Natural killer cell (primary cell): Measurements from ENCODE around the gene CUL7. TPM values are rescaled to one million over a fixed set of nuclear protein-coding genes. Genes with fewer than 3 reads are reported as not detected.

Experiments
- ATAC-seq, 3 donors: fragments of 150-1000 bp in 2 of 3; fragments of 200-7000 bp in 1 of 3; cut with Tn5 transposase; 1 replicate in 1 of 3; 2 replicates in 2 of 3; pipeline ENCODE4 v1.10.0; 2021; ENCODE audit warnings: mild to moderate bottlenecking in 2 of 3, moderate library complexity in 2 of 3
- DNase-seq, 2 donors: peaks; one replicate each; pipeline versions ENCODE4 v3.0.0 to v3.0.0-alpha.2; 2013 to 2021; ENCODE audit warnings: mixed read lengths in 1 of 2
- H3K27ac ChIP-seq: one replicate; pipeline ENCODE4 v1.5.1; 2013; ENCODE audit warnings: mild to moderate bottlenecking, low read length
- H3K27me3 ChIP-seq: one replicate; pipeline ENCODE4 v1.6.1; 2013; ENCODE audit warnings: low read length; ENCODE audit not compliant: control insufficient read depth, insufficient read depth
- H3K36me3 ChIP-seq: one replicate; pipeline ENCODE4 v1.6.1; 2013; ENCODE audit warnings: low read length; ENCODE audit not compliant: control insufficient read depth, insufficient read depth
- H3K4me1 ChIP-seq: one replicate; pipeline ENCODE4 v1.6.1; 2013; ENCODE audit warnings: low read length; ENCODE audit not compliant: control insufficient read depth, insufficient read depth
- H3K4me3 ChIP-seq: one replicate; pipeline ENCODE4 v1.5.1; 2013; ENCODE audit warnings: low read length
- H3K9me3 ChIP-seq: one replicate; pipeline ENCODE4 v1.6.1; 2013; ENCODE audit warnings: low read length; ENCODE audit not compliant: control insufficient read depth, insufficient read depth
- H3K27ac Mint-ChIP-seq, 2 donors: one replicate each; pipeline ENCODE4 v1.8.0; 2022; ENCODE audit warnings: mild to moderate bottlenecking in 2 of 2, mixed read lengths in 2 of 2, moderate library complexity in 1 of 2
- H3K27me3 Mint-ChIP-seq, 2 donors: one replicate each; pipeline ENCODE4 v1.8.0; 2022; ENCODE audit warnings: low read depth in 2 of 2, mixed read lengths in 2 of 2
- H3K36me3 Mint-ChIP-seq: one replicate; pipeline ENCODE4 v1.8.0; 2022; ENCODE audit warnings: mixed read lengths
- H3K4me1 Mint-ChIP-seq, 2 donors: one replicate each; pipeline ENCODE4 v1.8.0; 2022; ENCODE audit warnings: mixed read lengths in 2 of 2
- H3K4me3 Mint-ChIP-seq: one replicate; pipeline ENCODE4 v1.8.0; 2022; ENCODE audit warnings: mild to moderate bottlenecking, moderate library complexity, mixed read lengths
- H3K9me3 Mint-ChIP-seq, 2 donors: one replicate each; pipeline ENCODE4 v1.8.0; 2022; ENCODE audit warnings: mixed read lengths in 2 of 2
- CTCF ChIP-seq: fragments of 200-600 bp; IDR thresholded peaks from one replicate; pipeline ENCODE4 v1.8.0; 2022; ENCODE audit warnings: antibody characterized with exemption
- WGBS: methylation state at CpG from one replicate; pipeline ENCODE4 v1.1.7; 2013; ENCODE audit warnings: missing lambda C conversion rate; ENCODE audit not compliant: insufficient coverage; 5-methylcytosine and 5-hydroxymethylcytosine counted together
- intact Hi-C: fragments of 100-400 bp; cut with micrococcal nuclease; formaldehyde crosslinking; loops from one replicate; pipeline ENCODE4 v1.14.2; 2022
- total RNA-seq, 4 donors: library from RNA; stranded (reverse); fragments of 120-200 nt in 1 of 4; gene quantifications; one replicate each; pipeline versions ENCODE4 v1.2.3 to v1.2.4, GENCODE V29; 2013 to 2022

CUL7 gene
- total RNA-seq, 3 donors from 2014 or later (not counting 1 experiment from before 2014, with no cell fraction given) = 9.6 to 10.1 (median 9.9) TPM

GRCh38 chr6:43036712-43037111, 16.9 kb downstream of the CUL7 start:
- peaks cover 41% of the 10 kb centered on the region for H3K36me3 ChIP-seq
- Mint-ChIP-seq H3K27ac (no peak overlapping the region), H3K4me3 (no peak overlapping the region)

GRCh38 chr6:43035495-43036194, 18.0 kb downstream of the CUL7 start:
- peak overlapping the region in 1 of 2 donors; percentile 4 for H3K27ac Mint-ChIP-seq

More at GRCh38 chr6:43036712-43037111, 16.9 kb downstream of the CUL7 start:
- Histone ChIP-seq H3K27ac (no peak overlapping the region), H3K4me1 (no peaks in the 10 kb centered on the region), H3K27me3 (no peaks in the 10 kb centered on the region), H3K9me3 (no peaks in the 10 kb centered on the region), H3K4me3 (no peak overlapping the region)
- intact Hi-C loops = no loop called here
- peaks cover 0 to 6% of the 10 kb centered on the region in 2 donors for H3K4me1 Mint-ChIP-seq
- TF ChIP-seq CTCF = no peak
- no peaks in the 10 kb centered on the region for H3K36me3 Mint-ChIP-seq
- H3K27me3 Mint-ChIP-seq = no peaks in the 10 kb centered on the region
- ATAC-seq (no peak), DNase-seq (no peak)
- H3K9me3 Mint-ChIP-seq = no peaks in the 10 kb centered on the region
- 94% methylated on average over 8 of the region's 9 CpGs for WGBS

GRCh38 chr6:43034190-43034525, 19.5 kb downstream of the CUL7 start:
- H3K36me3 ChIP-seq = peaks cover 40% of the 10 kb centered on the region
- H3K36me3 Mint-ChIP-seq = no peaks in the 10 kb centered on the region

More at GRCh38 chr6:43035495-43036194, 18.0 kb downstream of the CUL7 start:
- Mint-ChIP-seq H3K36me3 (no peaks in the 10 kb centered on the region), H3K27me3 (no peaks in the 10 kb centered on the region), H3K4me3 (no peak overlapping the region), H3K4me1 (peaks cover 0 to 6% of the 10 kb centered on the region in 2 donors), H3K9me3 (no peaks in the 10 kb centered on the region)
- Histone ChIP-seq H3K9me3 (no peaks in the 10 kb centered on the region), H3K4me1 (no peaks in the 10 kb centered on the region), H3K36me3 (peaks cover 36% of the 10 kb centered on the region), H3K4me3 (no peak overlapping the region), H3K27me3 (no peaks in the 10 kb centered on the region), H3K27ac (no peak overlapping the region)
- intact Hi-C loops = no loop called here
- TF ChIP-seq CTCF = no peak
- 93% methylated on average over 4 of the region's 4 CpGs for WGBS
- no peak for DNase-seq
- no peak for ATAC-seq

More at GRCh38 chr6:43034190-43034525, 19.5 kb downstream of the CUL7 start:
- no peak for TF ChIP-seq CTCF
- no peaks in the 10 kb centered on the region for H3K4me1 ChIP-seq
- H3K27ac Mint-ChIP-seq = peak overlapping the region in 1 of 2 donors; percentile 6
- no peak for ATAC-seq
- H3K9me3 Mint-ChIP-seq = no peaks in the 10 kb centered on the region
- H3K27me3 ChIP-seq = no peaks in the 10 kb centered on the region
- no peaks in the 10 kb centered on the region for H3K27me3 Mint-ChIP-seq
- no peak overlapping the region for H3K4me3 Mint-ChIP-seq
- peaks cover 0 to 6% of the 10 kb centered on the region in 2 donors for H3K4me1 Mint-ChIP-seq
- DNase-seq = no peak
- H3K4me3 ChIP-seq = no peak overlapping the region
- WGBS = 98% methylated on average over 2 of the region's 2 CpGs
- no peak overlapping the region for H3K27ac ChIP-seq
- H3K9me3 ChIP-seq = no peaks in the 10 kb centered on the region
- intact Hi-C loops = no loop called here
